Measurements from ENCODE around the gene GAR1. TPM values are rescaled to one million over a fixed set of nuclear protein-coding genes. Genes with fewer than 3 reads are reported as not detected.
"Not testable (repeated sequence)": the region's sequence is repeated elsewhere in the genome, so short reads cannot be mapped to it uniquely, and the experiment has no call there.

Gene GAR1
- total RNA-seq, 1 donor from 2014 or later, result 6.4 TPM

DNA sequence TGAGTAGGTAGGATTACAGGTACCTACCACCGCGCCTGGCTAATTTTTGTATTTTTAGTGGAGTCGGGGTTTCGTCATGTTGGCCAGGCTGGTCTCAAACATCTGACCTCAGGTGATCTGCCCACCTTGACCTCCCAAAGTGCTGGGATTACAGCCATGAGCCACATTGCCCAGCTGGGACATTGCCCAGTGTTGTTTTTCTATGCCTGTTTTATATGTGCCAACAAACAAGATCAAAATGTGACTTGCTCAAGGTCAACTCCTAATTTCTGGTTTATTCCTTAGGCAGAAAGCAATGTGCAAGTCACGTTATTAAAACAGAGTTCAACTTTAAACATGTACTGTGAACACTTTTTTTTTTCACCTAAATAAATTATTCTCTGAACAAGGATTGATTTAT lies 35.0 kb downstream of the GAR1 start:
- Histone ChIP-seq H3K4me3 (no peak overlapping the region), H3K27ac (no peak overlapping the region), H3K36me3 (no peaks in the 10 kb centered on the region), H3K9me3 (no peaks in the 10 kb centered on the region), H3K4me1 (no peaks in the 10 kb centered on the region), H3K27me3 (no peaks in the 10 kb centered on the region)
- intact Hi-C loops (cut with DNase I), result no loop called here
- no peak for TF ChIP-seq POLR2A (IDR thresholded peaks at IDR 0.05)
- TF ChIP-seq, protein P1, sequence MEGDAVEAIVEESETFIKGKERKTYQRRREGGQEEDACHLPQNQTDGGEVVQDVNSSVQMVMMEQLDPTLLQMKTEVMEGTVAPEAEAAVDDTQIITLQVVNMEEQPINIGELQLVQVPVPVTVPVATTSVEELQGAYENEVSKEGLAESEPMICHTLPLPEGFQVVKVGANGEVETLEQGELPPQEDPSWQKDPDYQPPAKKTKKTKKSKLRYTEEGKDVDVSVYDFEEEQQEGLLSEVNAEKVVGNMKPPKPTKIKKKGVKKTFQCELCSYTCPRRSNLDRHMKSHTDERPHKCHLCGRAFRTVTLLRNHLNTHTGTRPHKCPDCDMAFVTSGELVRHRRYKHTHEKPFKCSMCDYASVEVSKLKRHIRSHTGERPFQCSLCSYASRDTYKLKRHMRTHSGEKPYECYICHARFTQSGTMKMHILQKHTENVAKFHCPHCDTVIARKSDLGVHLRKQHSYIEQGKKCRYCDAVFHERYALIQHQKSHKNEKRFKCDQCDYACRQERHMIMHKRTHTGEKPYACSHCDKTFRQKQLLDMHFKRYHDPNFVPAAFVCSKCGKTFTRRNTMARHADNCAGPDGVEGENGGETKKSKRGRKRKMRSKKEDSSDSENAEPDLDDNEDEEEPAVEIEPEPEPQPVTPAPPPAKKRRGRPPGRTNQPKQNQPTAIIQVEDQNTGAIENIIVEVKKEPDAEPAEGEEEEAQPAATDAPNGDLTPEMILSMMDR (IDR thresholded peaks at IDR 0.05), result no peak
- TF ChIP-seq POLR2AphosphoS5 (IDR thresholded peaks at IDR 0.05; ENCODE audit: insufficient read depth in 1 of 2, low read depth in 1 of 2), result no peak
- no peak for DNase-seq (ENCODE audit: extremely low spot score in 2 of 2)

DNA sequence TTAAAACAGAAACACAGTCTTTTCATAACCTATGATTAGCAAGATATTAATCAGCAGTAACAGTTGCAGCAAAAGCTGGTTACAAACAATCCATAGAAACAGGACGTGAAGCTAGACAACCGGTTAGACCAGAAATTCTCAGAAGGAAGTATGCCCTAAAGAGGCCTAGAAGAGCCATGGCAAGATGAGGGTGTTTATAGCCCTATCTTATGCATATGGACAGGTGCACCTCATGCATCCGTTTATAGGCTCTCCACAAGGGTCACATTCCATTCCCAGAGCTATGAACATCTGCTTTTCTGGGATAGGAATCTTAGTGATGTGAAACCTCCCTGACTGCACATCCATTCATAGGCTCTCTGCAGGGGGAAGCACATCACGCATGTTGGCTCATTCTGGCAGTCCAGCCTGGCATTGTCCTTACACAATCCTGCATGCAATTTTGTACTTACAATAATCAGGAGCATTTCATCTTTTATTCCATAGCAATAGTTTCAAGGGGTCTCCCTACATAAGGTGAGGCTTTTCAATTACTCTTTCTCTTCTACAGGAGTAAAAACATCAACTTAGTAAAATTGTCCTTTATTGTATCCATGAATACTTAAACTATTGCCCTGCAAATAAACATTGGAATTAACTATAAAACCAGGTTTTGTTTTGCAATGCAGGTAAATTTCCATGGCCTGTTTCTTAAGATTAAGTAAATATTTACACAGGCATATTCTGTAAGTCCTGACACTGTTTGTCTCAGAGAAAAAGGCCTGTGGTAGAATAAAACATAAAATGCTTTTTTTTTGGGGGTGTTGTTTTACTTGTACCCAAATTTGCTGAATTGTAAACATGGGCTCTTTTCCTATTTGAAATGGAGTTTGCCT lies 44.1 kb downstream of the GAR1 start:
- H3K4me3 ChIP-seq; H3K9me3 ChIP-seq; intact Hi-C loops (cut with DNase I); H3K27ac ChIP-seq; H3K4me1 ChIP-seq; H3K36me3 ChIP-seq; H3K27me3 ChIP-seq; DNase-seq (ENCODE audit: extremely low spot score in 2 of 2): not testable (repeated sequence)

DNA sequence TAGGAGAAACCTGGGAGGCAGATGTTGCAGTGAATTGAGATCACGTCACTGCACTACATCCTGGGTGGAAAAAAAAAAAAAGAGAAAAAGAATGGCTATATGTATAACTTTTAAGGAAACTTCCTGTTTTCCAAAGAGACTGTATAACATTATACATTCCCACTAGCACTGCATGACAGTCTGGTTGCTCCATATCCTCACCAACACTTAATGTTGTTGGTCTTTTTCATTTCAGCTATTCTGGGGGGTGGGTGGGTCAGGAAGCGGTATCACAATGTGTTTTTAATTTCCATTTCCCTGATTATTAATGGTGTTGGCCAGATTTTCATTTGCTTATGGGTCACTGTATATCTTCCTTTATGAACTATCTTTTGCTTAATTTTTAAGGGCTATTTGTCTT lies 45.7 kb downstream of the GAR1 start:
- Histone ChIP-seq H3K27ac (no peak overlapping the region), H3K27me3 (no peaks in the 10 kb centered on the region), H3K9me3 (no peaks in the 10 kb centered on the region), H3K4me3 (no peak overlapping the region), H3K36me3 (no peaks in the 10 kb centered on the region), H3K4me1 (no peaks in the 10 kb centered on the region)
- no peak for DNase-seq (ENCODE audit: extremely low spot score in 2 of 2)
- TF ChIP-seq POLR2A (IDR thresholded peaks at IDR 0.05), result no peak
- no peak for TF ChIP-seq POLR2AphosphoS5 (IDR thresholded peaks at IDR 0.05; ENCODE audit: insufficient read depth in 1 of 2, low read depth in 1 of 2)
- TF ChIP-seq, protein P1 (IDR thresholded peaks at IDR 0.05), result no peak
- intact Hi-C loops (cut with DNase I), result no loop called here

DNA sequence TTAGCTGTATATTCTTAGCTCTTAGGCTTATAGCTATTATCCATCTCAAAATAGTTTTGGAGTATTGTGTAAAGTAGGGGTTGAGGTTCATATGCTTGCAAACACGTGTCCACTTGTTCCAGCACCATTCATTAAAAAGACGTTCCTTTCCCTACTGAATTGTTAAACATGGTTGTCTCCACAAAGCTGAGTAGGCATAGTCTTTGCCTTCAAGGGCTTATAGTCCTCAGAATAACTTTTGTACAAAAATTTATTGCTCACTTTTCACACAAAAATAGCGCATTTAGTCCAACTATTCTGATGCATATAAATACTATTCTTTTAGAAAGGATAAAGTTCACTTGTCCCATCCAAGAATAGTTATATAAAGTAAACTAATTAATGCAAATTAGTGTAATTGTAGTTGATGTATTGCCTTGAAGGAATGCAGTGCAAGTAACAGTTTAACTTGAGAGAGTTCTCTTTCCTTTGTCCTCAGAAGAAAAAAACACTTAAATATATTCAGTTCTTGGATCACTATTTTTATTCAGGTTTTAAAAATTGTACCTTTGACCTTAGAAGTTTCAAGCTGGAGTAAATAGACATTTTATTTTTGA lies 46.5 kb downstream of the GAR1 start:
- DNase-seq (ENCODE audit: extremely low spot score in 2 of 2), result no peak
- Histone ChIP-seq H3K4me3 (no peak overlapping the region), H3K9me3 (no peaks in the 10 kb centered on the region), H3K27ac (no peak overlapping the region), H3K4me1 (no peaks in the 10 kb centered on the region), H3K36me3 (no peaks in the 10 kb centered on the region), H3K27me3 (no peaks in the 10 kb centered on the region)
- TF ChIP-seq POLR2A (IDR thresholded peaks at IDR 0.05), result no peak
- TF ChIP-seq, protein P1 (IDR thresholded peaks at IDR 0.05), result no peak
- TF ChIP-seq POLR2AphosphoS5 (IDR thresholded peaks at IDR 0.05; ENCODE audit: insufficient read depth in 1 of 2, low read depth in 1 of 2), result no peak
- intact Hi-C loops (cut with DNase I), result no loop called here

DNA sequence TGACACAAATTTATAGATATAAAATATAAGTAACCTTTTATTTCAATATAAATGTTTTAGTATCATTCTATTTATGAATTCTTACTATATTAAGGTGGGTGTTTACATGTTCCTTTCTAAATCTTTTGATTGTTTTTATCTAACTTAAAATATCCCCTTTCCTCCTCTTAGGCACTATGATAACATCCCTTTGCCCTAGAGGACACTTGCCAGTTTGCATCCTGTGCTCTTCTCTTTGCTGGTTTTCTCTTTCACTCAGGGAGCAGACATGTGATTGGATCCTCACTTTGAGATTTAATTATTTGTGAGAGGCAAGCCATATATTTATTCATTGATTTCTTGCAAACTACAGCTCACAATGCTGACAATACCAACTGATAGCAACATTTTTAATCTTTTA lies 48.6 kb downstream of the GAR1 start:
- Histone ChIP-seq H3K9me3 (no peaks in the 10 kb centered on the region), H3K27me3 (no peaks in the 10 kb centered on the region), H3K36me3 (no peaks in the 10 kb centered on the region), H3K4me1 (no peaks in the 10 kb centered on the region), H3K27ac (no peak overlapping the region), H3K4me3 (no peak overlapping the region)
- intact Hi-C loops (cut with DNase I), result no loop called here
- no peak for DNase-seq (ENCODE audit: extremely low spot score in 2 of 2)
- TF ChIP-seq, protein P1 (IDR thresholded peaks at IDR 0.05), result no peak
- TF ChIP-seq POLR2AphosphoS5 (IDR thresholded peaks at IDR 0.05; ENCODE audit: insufficient read depth in 1 of 2, low read depth in 1 of 2), result no peak
- TF ChIP-seq POLR2A (IDR thresholded peaks at IDR 0.05), result no peak
